Testis (tissue), 2 donors: ENCODE results near the gene DUSP28.

ENCODE experiments used
- POLR2A ChIP-seq: fragments of 450-650 bp; IDR thresholded peaks from one replicate; pipeline ENCODE4 v1.6.1; 2017; ENCODE audit warnings: antibody characterized with exemption, mild to moderate bottlenecking, moderate library complexity
- TF ChIP-seq, protein P1 (sequence below), 3 experiments: fragments of 450-650 bp in 2 of 3; fragments of 200-600 bp in 1 of 3; sonication (generic) in 1 of 3; IDR thresholded peaks; one replicate each; pipeline ENCODE4 v1.5.1; 2016 to 2019; ENCODE audit warnings: antibody characterized with exemption in 3 of 3, mild to moderate bottlenecking in 2 of 3, moderate library complexity in 1 of 3

DNA sequence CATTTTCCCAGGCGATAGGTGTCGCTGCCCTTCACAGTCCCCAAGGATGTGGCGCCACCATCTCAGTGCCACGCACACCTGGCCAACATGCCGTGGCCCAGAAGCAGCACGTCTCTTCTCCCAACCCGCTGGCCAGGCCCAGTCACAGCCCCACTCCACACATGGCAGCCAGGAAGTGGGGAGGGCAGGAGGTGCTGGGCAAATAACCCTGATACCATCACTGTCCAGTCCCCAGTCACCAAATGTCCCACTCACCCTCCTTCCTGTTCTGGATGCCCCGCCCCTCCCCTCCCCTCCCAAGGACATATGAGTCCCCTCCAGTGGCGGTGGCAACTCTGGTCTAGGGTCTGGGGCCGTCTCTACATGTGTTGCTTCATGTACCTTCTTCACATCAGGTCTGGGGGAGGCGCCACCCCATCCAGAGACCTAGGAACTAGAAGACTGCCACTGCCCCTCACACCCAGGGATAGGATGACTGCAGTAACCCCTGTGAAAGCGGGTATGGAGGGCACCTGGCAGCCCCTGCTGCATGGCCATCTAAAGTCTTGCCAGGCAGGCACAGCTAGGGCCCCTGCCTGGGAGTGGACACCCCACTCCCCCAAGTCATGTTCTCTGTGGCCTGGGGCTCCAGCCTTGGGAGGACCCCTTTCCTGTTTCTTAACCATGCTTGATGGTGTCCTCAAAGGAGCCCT, 19.1 kb downstream of the DUSP28 start:
- TF ChIP-seq, protein P1, sequence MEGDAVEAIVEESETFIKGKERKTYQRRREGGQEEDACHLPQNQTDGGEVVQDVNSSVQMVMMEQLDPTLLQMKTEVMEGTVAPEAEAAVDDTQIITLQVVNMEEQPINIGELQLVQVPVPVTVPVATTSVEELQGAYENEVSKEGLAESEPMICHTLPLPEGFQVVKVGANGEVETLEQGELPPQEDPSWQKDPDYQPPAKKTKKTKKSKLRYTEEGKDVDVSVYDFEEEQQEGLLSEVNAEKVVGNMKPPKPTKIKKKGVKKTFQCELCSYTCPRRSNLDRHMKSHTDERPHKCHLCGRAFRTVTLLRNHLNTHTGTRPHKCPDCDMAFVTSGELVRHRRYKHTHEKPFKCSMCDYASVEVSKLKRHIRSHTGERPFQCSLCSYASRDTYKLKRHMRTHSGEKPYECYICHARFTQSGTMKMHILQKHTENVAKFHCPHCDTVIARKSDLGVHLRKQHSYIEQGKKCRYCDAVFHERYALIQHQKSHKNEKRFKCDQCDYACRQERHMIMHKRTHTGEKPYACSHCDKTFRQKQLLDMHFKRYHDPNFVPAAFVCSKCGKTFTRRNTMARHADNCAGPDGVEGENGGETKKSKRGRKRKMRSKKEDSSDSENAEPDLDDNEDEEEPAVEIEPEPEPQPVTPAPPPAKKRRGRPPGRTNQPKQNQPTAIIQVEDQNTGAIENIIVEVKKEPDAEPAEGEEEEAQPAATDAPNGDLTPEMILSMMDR (IDR thresholded peaks at IDR 0.05), result no peak
- no peak for TF ChIP-seq POLR2A
